Stimulated activated CD4-positive, alpha-beta T cell treated with anti-CD3 and anti-CD28 coated beads, Interleukin-15, amount 100 ng/mL, for 24 hours (primary cell): ENCODE measurements around the gene CDH1.
A peak's percentile ranks its signal among the peaks of the same experiment; 100 is the strongest.
"Not testable (repeated sequence)": the region's sequence is repeated elsewhere in the genome, so short reads cannot be mapped to it uniquely, and the experiment has no call there.

ENCODE experiments used
- DNase-seq: peaks from one replicate; pipeline ENCODE4 v3.0.0-alpha.2; 2020

CDH1 gene

DNA sequence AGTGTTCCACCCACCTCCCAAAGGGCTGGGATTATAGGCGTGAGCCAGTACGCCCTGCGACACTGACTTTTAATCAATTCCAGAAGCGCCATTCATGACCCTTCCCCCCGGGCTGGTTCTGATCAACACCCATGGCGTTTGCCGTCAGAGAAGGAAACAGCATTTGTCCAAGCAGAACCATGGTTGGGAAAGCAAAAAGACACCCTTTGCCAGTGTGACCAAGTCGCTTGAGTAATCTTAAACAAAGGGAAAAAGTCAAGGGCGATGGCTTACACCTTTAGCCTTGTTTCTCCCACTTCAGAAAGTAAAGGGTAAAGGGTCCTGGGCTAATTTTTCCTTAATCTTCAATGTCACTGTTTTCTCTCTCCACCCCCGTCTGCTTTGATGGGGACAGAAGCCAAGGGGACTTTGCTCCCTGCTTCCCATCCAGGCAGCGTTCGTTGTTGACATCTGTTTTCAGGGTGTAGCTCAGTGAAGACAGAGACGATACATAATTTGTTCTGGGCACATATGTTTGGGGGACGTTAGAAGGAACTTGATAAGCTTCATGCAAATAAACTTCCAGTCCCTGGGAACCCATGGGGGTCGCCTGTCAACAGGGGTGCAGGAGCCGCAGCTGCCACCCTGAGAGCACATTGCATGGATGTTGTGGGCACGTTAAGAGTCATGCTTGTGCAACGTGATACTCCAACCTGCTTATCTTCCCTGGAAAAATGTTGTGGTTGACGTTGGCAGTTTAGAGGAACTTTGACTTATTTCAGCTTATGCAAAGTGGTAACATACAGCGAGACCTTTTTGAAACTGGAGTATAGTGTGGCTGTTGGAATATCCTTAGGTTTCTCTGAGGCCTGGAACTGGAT, 55.6 kb downstream of the CDH1 start:
- DNase-seq = no peak

DNA sequence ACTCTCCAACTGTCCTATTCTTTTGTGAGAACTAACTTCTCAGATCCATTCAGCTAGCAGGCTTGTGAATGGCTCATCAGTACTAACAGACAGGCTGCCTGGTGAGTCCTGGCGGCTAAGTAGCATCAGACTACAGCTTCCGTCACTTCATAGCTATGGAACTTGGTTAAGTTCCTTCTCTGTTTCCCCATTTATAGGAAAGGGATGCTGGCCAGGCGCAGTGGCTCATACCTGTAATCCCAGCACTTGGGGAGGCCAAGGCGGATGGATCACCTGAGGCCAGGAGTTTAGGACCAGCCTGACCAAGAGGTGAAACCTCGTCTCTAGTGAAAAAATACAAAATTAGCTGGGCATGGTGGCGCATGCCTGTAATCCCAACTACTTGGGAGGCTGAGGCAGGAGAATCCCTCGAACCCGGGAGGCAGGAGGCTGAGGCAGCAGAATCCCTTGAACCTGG, 56.3 kb downstream of the CDH1 start:
- DNase-seq = no peak

DNA sequence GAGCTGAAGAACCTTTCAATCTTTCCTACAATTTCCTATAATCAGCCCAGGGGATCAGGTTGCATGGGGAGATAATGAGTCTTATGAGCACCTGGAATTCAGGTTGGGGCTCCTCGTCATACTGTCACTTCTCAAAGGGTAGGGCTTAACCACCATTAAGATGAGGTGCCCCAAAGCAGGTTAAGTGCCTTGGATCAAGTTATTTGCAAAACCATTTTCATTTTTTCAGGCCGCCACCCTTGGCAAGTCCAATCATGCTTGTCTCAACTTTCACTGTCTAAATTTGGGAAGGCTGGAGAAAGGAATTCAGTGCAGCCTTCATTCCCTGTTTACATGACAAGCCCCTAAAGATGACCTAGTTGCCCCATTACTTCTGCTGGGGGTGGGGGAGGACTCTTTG, 61.3 kb downstream of the CDH1 start:
- no peak for DNase-seq

DNA sequence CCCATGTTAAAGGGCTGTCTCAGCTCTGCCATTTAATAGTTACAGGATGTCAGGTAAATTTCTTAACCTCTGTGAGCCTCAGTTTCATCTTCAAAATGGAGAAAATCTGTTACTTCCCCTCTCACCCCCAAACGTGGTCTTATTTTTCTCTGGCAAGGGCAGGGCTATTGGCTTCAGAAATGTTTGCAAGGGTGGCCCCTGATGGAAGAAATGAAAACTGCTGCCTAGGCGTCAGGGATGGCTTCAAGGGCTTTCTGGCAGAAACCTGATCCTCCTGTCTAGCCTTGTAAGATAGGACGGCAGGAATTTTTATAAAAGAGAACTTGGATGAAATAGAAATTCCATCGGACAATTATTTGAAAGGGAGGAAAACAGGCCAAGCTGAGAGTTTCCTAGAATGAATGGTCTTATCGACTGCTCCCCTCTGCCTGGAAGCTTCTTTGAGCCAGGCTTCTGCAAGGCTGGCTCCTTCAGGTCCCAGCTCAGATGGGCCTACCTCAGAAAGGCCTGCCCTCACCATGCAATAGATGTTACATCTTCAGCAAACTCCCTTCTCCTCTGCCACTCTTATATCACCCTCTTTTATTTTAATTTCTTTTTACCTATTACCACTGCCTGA, 63.3 kb downstream of the CDH1 start:
- DNase-seq = peak; percentile 58

DNA sequence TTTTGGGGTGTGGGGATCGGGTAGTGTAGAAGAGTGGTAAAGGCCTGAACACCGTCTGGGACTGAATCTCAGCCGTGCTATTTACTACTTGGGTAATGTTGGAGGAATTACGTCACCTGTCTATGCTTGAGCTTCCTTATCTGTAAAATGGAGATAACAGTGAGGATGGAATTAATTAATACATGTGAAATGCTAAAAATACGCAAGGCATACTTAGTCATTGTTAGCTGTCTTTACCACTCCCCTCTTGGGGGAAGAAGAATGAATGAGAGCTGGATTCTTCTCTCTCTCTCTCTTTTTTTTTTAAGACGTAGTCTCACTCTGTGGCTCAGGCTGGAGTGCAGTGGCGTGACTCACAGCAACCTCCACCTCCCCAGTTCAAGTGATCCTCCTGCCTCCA, 65.1 kb downstream of the CDH1 start:
- no peak for DNase-seq

DNA sequence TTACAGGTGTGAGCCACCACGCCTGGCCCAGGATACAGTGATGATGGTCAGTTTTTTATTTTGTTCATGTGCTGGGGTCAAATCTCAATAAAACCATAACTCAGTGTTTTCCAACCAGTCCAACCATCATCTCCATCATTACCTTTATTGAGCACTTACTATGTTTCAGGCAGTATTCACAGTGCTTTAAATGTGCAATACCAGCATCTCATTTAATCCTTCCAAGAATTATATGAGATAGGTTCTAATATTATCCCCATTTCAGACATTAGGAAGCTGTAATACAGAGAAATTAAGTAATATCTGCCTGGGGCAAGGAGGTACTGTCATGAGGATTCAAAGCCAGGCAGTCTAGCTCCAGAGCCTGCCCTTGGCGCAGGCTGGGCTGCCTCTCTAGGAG, 69.3 kb downstream of the CDH1 start:
- no peak for DNase-seq

DNA sequence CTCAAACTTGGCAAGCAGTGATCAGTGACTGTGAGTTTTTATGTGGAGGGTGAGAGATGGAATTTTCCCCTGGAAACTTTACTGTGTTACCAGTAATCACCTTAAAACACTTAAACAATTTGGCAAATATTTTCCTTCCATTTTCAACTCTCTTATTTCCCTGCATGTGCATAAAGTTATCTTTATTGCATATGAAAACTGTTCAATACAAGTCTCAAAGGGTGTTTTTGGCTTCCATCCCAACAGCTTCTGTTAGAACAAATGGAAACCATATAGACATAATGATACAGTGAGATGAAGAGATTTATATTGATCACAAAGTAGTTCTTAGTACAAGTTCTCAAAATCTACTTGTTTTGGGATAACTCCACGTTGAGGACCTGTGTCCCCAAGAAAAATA, 69.9 kb downstream of the CDH1 start:
- DNase-seq = no peak

DNA sequence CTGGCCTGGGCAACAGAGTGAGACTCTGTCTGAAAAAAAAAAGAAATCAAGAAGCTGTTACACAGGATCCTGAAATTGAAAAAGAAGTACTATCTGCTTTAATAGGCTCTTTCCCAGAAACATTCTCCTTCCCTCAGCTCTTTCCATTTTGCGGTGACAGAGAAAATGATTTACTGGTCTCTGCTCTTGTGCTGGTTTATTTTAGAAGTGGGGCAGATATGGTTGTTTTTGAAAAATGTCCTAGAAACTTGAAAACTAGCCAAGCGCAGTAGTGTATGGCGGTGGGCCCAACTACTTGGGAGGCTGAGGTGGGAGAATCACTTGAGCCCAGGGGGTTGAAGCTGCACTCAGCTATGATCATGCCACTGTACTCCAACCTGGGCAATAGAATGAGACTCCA, 77.4 kb downstream of the CDH1 start:
- DNase-seq = no peak

DNA sequence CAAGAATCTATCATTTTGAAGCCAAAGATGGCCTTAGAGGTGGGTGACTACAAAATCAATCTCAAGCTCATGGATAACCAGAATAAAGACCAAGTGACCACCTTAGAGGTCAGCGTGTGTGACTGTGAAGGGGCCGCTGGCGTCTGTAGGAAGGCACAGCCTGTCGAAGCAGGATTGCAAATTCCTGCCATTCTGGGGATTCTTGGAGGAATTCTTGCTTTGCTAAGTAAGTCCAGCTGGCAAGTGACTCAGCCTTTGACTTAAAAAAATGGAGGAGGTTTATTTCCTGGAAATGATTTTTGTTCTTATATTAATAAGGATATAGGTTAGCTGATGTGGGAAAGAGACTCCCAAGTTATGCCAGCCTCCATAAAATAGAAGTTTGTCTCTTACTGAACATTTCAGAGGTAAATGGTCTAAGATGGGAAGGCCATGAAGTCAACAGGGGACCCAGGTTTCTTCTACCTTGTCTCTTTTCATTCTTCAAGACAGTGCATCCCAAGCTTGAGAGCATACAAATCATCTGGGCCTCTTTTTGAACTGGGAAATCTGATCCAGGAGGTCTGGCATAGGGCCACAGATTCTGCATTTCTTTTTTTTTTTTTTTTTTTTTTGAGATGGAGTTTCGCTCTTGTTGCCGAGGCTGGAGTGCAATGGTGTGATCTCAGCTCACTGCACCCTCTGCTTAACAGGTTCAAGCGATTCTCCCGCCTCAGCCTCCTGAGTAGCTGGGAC, 86.5 kb downstream of the CDH1 start:
- DNase-seq = no peak

DNA sequence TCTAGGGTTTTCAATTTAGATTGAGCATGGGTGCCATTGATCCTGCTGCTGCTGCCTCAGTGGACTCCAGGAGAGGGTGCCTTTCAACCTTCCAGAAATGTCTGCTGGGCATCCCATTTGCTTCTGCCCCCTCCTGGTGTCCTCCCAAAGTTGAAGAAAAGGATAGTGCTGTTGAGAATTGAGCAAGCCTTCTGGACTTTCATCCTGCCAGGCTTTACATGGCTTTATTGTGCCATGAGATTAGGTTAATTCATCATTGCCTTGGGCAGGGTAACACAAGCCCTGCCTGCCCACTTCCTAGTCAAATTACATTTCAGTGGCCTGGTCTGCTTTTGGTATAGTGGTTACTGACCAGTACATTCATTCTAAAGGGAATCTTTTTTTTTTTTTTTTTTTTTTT, 88.3 kb downstream of the CDH1 start:
- no peak for DNase-seq

DNA sequence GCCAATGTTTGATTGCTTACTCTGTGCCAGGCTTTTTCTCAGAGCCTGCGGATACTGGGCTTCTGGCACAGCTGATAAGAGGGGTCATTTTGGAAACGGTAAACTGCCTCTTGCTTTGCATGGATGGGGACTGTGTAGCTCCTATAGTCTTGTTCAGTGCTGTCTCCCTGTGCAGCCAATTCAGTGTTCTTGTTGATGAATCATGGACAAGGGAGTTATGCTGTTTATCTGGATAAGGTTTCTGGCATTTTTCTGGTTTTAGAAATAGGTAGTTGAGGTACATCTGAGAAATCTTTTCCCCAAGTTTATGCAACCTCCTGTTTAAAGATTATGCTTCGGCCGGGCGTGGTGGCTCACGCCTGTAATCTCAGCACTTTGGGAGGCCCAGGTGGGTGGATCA, 89.6 kb downstream of the CDH1 start:
- DNase-seq = no peak

DNA sequence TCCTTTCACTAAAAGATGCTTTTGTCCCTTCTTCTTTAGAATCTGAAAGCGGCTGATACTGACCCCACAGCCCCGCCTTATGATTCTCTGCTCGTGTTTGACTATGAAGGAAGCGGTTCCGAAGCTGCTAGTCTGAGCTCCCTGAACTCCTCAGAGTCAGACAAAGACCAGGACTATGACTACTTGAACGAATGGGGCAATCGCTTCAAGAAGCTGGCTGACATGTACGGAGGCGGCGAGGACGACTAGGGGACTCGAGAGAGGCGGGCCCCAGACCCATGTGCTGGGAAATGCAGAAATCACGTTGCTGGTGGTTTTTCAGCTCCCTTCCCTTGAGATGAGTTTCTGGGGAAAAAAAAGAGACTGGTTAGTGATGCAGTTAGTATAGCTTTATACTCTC, 96.2 kb downstream of the CDH1 start:
- DNase-seq = no peak

DNA sequence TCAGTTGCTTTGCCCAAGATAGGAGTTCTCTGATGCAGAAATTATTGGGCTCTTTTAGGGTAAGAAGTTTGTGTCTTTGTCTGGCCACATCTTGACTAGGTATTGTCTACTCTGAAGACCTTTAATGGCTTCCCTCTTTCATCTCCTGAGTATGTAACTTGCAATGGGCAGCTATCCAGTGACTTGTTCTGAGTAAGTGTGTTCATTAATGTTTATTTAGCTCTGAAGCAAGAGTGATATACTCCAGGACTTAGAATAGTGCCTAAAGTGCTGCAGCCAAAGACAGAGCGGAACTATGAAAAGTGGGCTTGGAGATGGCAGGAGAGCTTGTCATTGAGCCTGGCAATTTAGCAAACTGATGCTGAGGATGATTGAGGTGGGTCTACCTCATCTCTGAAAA, 97.5 kb downstream of the CDH1 start:
- no peak for DNase-seq

DNA sequence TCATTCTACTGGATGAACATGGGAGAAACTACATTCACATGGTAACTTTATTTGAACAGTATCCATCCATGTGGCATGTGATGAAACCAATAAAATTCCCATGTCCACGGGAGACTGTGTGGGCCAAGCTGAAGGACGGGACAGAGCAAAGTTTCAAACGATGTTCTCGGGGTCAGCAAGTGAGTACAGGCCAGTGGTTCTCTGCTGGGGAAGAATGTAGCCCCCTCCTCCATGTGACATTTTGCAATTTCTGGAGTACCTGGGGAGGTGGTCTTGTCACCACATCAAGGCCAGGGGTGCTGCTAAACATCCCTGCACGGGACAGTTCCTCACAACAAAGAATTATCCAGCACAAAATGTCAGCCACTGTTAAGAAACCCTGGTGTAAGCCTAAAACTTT, 98.9 kb downstream of the CDH1 start:
- no peak for DNase-seq

DNA sequence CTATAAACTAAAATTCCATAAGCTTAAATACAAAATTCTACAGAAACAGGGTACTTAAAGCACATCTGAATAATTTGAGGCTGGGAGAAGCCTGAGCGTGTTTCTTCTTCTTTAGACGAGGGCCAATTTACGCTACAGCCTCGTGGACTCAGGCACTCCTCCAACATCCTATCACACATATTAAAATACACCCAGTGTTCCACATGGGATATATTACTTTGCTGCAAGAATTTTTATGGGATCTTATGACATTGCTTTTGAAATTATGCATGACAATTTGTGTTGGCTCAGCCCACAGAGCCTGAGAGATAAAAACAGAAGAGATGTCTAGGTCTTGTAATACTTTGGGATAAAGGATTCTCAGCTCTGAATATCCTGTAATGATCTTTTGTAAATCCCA, 102.7 kb downstream of the CDH1 start:
- no peak for DNase-seq

DNA sequence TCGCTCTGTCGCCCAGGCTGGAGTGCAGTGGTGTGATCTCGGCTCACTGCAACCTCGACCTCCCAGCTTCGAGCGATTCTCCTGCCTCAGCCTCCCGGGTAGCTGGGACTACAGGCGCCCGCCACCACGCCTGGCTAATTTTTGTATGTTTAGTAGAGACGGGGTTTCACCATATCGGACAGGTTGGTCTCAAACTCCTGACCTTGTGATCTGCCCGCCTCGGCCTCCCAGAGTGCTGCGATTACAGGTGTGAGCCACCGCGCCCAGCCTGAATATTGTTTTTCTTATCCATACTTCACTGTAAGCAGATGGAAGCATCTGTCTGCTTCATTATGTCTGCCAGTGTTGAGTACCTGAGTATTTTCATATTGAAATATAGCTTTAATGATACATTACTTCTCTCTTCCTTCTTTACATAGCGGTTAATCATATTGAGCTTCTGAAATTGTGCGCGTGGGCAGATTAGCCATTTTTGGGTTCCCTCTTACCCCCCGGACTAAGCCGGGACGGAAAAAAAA, 105.9 kb downstream of the CDH1 start:
- not testable (repeated sequence) for DNase-seq

DNA sequence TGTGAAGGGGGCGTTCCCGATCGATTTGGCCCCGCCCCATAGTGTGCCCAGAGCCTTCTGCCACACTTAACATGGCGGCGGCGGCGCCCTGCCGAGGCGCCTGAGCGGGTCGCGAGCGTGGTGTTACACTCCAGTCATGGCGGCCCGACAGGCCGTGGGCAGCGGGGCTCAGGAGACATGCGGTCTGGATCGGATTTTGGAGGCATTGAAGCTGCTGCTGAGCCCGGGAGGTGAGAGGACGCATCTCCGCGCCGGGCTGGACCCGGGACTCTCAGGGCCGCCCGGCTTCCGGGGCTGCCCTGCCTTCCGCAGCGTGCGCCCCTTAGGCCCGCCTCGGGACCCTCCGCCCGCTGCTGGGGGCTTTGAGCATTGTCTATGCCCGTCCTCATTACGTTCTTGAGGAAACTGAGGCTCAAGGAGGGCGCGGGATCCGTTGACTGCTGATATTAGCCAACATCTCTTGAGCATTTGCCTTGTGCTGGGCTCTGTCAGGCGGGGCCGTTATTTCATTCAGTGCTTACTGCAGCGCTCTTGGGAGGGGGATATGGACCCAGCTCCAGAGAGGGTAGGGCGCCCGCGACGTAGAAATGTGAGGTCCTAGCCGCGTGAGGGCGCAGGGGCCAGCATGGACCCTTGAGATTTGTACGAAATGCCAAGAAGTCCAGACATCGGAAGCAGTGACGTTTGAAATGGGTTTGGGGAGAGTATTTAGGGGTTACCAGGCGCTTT, 106.6 kb downstream of the CDH1 start, which contains the start of gene TANGO6:
Gene TANGO6 (plus strand): TSS at position 50 of the 729 bp plus-strand sequence. CDS start 87 bp downstream, at position 137.
- DNase-seq = peak; percentile 95

DNA sequence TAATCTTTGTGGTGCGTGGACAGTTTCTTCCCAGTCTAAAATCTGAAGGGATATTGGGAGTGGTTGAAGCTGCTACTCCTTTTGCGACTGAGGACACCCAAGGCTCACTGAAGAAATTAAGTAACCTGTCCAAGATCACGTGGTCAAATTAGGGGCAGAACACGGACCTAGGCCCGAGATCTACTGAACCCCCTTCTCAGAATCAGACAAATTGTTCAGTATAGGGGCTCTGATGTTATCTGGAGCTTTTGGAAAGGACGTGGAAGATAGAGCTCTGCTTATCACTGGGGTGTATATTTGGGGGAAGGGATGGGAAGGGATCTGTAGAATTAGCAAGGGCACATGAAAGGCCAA, 107.1 kb downstream of the CDH1 start:
- DNase-seq = no peak

DNA sequence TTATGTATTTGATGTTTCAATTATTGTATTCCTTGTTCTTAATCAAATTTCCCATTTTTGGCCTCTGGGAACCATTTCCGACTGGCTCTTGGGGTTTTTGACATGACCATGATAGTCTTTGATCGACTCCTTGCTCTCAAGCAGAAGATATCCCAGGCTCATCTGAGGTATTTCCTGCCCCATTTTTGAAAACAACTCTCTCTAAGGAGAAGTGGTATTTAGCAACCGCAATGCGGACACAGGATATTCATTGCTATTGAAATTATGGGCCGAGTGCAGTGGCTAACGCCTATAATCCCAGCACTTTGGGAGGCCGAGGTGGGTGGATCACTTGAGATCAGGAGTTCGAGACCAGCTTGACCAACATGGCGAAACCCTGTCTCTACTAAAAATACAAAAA, 111.7 kb downstream of the CDH1 start:
- DNase-seq = no peak

DNA sequence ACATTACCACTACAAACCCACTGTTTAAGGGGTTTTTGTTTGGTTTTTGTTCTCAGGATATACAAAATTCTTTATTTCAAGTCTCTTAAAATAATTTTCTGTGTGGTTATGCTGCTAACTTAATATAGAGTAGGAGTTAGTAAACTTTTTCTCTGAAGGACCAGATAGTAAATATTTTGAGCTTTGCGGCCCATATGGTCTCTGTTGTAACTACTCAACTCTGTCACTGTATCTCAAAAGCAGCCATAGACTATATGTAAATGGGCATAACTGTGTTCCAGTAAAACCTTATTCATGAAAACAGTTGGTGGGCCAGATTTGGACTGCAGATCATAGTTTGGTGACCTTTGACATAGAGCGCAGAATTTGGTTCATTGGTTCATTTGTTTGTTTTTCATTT, 113.4 kb downstream of the CDH1 start:
- DNase-seq = no peak

DNA sequence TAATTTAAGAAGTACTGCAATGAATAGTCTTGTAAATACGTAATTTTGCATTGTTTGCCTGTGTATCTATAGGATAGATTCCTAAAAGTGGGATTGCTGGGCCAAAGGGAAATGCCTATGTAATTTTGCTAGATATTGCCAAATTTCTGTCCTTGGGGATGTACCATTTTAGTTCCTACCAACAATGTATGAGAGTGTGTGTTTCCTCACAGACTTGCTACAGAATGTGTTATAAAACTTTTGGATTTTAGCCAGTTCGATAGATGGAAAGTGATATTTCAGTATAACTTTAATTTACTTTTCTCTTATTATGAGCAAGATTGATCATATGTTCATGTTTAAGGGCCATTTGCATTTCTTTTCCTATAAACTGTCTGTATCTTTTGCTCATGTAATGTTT, 114.5 kb downstream of the CDH1 start:
- DNase-seq = no peak

DNA sequence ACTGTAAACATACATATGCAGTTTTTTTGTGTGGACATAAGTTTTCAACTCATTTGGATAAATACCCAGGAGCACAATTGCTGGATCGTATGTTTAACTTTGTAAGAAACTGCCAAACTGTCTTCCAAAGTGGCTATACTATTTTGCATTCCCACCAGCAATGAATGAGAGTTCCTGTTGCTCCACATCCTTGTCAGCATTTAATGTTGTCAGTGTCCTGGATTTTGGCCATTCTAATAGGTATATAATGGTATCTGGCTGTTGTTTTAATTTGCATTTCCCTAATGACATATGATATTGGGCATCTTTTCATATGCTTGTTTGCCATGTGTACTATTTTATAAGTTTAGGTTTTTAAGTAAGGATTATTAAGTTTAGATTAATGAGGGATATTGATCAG, 120.4 kb downstream of the CDH1 start:
- DNase-seq = no peak

DNA sequence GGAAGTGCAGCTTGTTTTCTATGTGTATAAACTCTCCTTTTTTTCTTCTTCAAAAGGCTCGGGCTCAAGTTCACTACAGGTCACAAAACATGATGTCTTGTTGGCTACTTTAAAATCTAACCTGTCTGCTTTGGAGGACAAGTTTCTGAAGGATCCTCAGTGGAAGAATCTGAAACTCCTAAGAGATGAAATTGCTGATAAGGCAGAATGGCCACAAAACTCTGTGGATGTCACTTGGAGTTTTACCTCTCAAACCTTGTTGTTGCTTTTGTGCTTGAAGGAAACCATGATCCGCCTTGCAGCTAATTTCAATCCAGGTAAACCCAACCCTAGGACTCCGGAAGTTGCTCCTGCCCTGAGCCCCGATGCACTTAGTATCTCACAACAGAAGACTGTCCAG, 122.7 kb downstream of the CDH1 start:
- DNase-seq = no peak
